ENCODE data around the gene ZC3H7B.
"Not testable (repeated sequence)": the region's sequence is repeated elsewhere in the genome, so short reads cannot be mapped to it uniquely, and the experiment has no call there.

Gene ZC3H7B

DNA sequence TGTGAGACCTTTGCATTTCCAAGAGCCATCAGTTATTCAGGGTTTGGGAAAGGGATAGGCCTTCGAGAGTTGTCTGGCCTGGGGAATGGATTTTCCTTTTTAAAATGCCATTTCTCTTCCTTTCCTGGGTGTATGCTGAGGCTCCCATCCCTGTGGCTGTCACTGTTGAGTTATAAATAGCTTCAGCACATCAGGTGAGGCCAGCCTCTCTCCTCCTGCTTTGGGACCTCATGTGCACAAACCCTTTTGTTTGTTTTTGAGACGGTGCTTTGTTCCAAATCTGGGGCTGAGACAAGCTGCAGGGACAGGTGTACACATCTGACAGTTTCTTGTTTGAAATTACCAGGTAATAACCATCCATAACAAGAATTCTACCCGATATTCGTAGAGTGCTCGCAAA is 81.8 kb downstream of the ZC3H7B start:
- DNase-seq: no peak

DNA sequence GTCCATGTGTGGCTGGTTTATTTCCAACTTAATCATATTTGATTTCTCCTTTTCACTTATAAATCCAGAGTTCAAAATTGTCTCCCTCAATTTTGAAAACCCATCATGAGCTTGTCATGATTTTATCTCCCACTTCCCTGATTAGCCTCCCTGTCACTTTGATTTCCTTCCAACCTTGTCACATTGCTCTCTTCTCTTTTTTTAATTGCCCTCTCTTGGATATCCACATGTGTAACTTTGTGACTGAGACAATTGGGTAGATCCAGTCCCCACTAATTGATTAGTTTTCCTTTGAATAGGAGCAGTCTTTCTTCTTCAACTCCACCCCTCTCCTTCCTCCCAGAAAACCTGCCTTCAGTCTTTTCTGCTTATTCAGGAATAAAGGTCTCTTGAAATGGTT is 82.8 kb downstream of the ZC3H7B start:
- DNase-seq: no peak

DNA sequence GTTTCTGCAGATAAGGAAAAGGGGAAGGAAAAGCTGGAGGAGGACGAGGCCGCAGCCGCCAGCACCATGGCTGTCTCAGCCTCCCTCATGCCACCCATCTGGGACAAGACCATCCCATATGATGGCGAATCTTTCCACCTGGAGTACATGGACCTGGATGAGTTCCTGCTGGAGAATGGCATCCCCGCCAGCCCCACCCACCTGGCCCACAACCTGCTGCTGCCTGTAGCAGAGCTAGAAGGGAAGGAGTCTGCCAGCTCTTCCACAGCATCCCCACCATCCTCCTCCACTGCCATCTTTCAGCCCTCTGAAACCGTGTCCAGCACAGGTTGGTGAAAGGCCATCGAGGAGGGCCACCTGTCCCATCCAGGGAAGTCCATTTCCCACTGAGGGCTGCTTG is 86.0 kb downstream of the ZC3H7B start:
- no peak for DNase-seq

DNA sequence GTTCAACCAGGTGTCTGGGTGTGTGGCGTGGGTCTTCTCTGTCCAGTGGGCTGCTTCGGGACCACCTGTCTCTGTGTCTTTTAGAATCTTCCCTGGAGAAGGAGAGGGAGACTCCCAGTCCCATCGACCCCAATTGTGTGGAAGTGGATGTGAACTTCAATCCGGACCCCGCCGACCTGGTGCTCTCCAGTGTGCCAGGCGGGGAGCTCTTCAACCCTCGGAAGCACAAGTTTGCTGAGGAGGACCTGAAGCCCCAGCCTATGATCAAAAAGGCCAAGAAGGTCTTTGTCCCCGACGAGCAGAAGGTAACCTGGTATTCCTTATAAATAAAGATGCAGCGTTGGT is 92.7 kb downstream of the ZC3H7B start:
- DNase-seq: no peak

DNA sequence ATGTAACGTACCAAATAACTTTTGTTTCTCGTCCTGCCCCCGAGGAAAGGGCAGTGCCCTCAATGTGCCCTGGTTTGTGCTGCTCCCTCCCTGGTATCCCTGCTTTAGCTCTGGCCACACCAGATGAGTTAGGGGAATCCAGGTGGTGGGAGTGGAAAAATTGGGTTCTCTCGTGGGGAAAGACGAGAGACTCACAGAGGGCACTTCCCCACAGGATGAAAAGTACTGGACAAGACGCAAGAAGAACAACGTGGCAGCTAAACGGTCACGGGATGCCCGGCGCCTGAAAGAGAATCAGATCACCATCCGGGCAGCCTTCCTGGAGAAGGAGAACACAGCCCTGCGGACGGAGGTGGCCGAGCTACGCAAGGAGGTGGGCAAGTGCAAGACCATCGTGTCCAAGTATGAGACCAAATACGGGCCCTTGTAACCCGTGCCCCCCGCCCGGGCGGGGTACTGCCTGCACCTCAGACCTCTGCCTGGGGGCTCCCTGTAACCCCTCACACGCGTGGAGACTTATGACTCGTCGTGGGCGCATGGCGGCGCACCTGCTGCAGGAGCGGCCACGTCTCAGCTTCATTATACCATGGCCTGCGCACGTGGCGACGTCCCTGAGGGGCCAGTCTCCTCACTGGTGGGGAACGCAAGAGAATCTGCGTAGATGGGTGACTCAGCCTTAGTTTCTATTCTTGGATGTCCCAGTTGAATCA is 94.4 kb downstream of the ZC3H7B start:
- DNase-seq: no peak

DNA sequence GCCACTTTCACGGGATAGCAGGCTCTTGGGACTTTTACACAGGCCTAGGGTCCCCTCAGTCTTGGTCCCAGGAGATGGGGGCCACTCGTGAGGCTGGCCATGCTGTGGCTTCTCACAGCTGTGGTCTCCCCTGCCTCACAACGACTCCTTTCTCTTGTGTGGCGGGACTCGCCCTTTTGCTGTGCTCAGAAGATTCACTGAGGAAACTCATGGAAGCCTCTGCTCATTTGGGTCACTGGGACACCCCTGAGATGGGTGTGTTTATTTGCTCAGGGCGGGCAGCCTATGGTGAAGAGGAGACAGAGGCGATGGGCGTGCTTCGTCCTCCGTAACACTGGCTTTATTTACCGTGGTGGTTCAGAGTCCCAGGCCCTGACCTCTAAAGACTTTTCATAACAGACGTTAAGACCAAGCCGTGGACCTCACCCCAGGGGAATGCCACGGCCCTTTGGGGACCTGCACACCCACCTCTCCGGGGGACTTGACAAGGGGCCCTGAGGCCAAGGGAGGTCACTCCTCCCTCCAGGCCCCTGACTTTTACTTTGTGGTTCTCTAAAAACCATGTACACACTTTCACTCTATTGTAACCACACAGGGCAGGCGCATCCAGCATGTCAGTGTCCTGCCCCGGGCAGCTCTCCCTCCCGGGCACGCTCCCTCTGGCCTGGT is 96.0 kb downstream of the ZC3H7B start:
- DNase-seq: no peak

DNA sequence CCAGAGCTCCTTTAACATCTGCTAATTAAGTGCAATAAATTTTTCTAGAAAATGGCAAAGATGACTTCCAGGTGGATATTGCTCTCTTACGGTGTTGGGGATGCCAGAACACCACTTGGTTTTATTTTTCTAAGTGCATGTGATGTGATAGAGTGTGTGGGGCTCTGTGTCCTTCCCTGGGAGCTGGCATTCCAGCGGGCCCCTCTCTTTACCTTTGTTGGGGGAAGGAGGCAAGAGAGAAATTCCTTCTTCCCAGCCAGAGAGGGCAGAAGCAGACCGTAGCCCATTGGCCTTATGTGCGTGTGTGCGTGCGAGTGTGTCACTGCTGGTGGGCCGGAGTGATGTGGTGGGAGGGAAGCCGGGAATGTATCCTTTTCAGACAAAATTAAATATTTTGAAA is 97.6 kb downstream of the ZC3H7B start:
- no peak for DNase-seq

DNA sequence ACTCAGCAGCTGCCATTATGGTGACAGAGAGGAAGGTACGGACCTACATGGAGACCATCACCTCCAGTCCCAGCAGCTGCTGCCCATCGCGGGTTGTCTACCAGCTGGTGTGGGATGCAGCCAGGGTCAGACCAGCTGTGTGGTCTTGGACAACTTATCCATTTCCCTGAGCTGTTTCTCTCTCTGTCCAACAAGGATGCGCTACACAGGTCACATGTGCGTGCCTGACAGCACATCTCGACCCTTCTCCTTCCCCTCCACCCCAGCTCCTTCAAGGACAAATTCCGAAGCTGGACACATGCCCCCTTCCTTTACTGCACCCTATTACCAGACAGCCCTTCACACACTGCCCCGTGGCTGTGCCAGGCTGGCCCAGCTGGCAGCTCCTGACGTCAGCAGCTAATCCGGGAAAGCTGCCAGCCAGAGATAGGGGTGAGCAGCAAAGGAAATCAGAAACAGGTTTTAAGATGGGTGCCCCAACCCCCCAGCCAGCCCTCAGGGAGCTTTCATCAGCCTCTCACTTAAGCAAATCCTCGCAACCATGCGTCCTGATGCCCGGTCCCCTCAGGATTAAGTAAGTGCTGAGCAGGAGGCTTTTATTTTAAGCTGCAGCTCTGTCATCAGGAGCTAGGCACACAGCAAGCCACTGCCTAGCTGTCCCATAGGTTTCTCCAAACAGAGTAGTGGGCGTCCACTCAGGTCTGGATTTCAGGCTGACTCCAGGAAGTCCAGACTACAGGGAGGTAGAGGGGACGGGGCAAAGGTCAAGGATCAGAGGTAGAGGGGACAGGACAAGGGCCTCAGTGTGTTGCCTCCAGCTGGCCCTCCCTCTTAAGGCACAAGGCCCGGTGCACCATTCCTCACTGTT is 100.7 kb downstream of the ZC3H7B start:
- DNase-seq: peak; percentile 66

DNA sequence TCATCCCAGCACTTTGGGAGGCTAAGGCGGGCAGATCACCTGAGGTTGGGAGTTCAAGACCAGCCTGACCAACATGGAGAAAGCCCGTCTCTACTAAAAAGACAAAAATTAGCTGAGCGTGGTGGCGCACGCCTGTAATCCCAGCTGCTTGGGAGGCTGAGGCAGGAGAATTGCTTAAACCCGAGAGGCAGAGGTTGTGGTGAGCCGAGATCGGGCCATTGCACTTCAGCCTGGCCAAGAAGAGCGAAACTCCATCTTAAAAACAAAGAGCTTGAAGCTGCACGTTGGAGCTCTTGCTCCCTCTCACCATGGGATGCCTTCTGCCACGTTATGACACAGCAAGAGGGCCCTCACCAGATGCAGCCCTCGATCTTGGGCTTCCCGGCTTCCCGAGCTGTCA is 101.5 kb downstream of the ZC3H7B start:
- DNase-seq: not testable (repeated sequence)

DNA sequence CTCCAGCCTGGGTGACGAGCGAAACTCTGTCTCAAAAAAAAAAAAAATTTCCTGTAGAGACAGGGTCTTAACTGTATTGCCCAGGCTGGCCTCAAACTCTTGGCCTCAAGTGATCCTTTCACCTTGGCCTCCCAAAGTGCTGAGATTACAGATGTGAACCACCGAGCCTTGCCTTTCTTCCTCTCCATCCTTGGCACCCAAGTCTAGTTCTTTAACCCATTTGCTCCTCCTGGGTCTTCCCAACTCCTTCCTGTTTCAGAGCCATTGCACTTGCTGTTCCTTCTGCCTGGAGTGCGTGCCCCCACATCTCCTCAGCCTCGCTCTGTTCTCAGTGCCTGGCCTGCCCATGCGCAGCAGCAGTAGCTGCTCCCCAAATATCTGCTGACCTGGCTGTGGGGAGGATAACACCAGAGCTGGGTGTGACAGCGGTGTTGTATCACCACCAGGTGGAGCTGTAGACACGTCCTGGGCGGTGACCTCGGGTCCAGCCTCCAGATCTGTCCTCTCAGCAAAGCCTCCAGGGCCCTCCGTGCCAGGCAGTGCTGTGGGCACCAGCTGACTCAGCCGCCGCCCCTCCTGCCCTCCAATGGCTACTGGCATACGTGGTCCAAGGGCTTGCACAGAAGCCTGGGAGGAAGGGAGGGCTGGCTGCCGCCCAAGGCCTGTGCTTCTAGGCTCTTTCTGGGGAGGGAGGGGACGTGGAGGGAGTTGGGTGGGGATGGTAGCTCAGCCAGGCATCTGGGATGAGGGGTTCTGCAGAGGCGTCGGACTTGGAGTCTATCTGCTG is 102.4 kb downstream of the ZC3H7B start:
- DNase-seq: peak; percentile 73

DNA sequence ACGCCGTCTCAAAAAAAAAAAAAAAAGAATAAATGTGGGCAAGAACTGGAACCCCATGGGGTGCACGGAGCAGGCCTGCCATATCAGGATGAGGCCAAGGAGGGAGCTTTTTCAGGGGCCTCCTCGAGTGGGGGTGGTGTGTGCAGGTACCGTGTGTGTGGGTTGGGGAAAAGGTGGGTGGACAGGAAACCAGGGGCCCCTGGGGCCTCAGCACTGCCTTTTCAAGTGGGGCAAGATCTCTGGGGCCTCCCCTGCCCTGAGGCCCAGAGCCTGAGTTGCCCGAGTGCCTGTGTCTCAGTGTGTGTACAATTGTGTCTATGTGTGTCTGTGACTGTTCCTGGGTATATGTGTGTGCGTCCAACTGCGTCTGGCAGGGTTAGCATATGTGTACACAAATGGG is 104.3 kb downstream of the ZC3H7B start:
- DNase-seq: no peak

DNA sequence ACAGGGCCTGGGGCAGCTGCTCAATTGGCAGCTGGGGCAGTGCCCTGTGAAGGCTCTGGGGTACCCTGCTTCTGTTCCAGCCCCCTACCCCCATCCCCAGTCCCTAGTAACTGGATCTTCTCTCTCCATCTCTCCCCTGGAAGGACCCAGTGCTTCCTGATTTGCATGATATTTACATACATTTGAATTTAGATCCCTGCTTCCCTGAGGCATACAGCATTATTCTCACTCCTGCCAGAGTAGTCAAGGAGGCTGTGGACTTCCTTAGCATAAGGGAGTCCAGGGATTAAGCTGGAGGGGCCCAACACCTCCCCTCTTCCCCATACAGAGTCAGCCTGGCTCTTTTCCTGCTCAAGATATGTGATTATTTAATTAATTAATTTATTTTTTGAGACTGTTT is 105.1 kb downstream of the ZC3H7B start:
- no peak for DNase-seq

DNA sequence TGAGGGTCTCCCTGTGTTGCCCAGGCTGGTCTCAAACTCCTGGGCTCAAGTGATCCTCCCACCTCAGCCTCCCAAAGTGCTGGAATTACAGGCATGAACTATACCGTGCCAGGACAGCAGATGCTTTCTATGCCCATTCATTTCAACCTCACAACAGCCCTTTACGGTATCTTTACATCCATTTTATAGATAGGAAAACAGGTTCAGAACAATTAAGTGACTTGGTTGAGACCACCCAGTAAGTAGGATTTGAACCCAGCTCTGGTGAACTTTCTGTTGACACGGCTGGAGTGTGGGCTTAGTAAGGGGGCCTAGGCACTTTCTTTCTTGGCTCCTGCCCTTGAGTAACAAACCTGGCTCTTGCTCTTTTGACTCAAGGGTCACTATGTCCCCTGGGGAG is 106.1 kb downstream of the ZC3H7B start:
- no peak for DNase-seq

DNA sequence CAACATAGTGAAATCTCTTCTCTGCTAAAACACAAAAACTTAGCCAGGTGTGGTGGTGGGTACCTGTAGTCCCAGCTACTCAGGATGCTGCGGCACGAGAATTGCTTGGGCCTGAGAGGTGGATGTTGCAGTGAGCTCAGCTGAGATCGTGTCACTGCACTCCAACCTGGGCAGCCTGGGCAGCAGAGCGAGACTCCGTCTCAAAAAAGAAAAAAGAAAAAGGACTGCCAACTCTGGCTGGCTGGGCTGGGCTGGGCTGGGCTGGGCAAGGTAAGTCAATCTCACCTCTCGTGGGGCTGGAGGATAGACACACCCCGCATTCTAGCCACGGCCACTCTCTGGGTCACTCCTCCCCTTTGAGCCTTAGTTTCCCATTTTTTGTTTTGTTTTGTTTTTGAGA is 107.3 kb downstream of the ZC3H7B start:
- no peak for DNase-seq

Data from DMS153 (cell line).